ENCODE results near the gene COL4A2.

The COL4A2 gene

GRCh38 chr13:110283736-110284517, 23.2 kb upstream of the COL4A2 start:
- H3K4me3 ChIP-seq (ENCODE audit: low read depth in 1 of 2, low read length in 2 of 2): no peak overlapping the region
- H3K9me3 ChIP-seq (ENCODE audit: control insufficient read depth in 1 of 2, low read length in 2 of 2): no peaks in the 10 kb centered on the region
- H3K27me3 ChIP-seq (ENCODE audit: low read depth, low read length): no peaks in the 10 kb centered on the region
- H3K36me3 ChIP-seq (ENCODE audit: control insufficient read depth in 1 of 2, insufficient read depth in 2 of 2, low read length in 2 of 2): peaks cover 0 to 1% of the 10 kb centered on the region in 2 donors
- H3K4me1 ChIP-seq (ENCODE audit: control insufficient read depth in 1 of 2, insufficient read depth in 2 of 2, low read length in 2 of 2): peaks cover 3 to 69% of the 10 kb centered on the region in 2 donors
- H3K27ac ChIP-seq (ENCODE audit: low read length): no peak overlapping the region

GRCh38 chr13:110284779-110285484, 22.2 kb upstream of the COL4A2 start:
- Histone ChIP-seq H3K27me3 (ENCODE audit: low read depth, low read length) (no peaks in the 10 kb centered on the region), H3K4me1 (ENCODE audit: control insufficient read depth in 1 of 2, insufficient read depth in 2 of 2, low read length in 2 of 2) (peaks cover 3 to 61% of the 10 kb centered on the region in 2 donors), H3K27ac (ENCODE audit: low read length) (no peak overlapping the region), H3K36me3 (ENCODE audit: control insufficient read depth in 1 of 2, insufficient read depth in 2 of 2, low read length in 2 of 2) (peaks cover 0 to 4% of the 10 kb centered on the region in 2 donors), H3K9me3 (ENCODE audit: control insufficient read depth in 1 of 2, low read length in 2 of 2) (no peaks in the 10 kb centered on the region), H3K4me3 (ENCODE audit: low read depth in 1 of 2, low read length in 2 of 2) (no peak overlapping the region)

GRCh38 chr13:110285991-110286832, 20.9 kb upstream of the COL4A2 start:
- Histone ChIP-seq H3K27me3 (ENCODE audit: low read depth, low read length) (no peaks in the 10 kb centered on the region), H3K27ac (ENCODE audit: low read length) (no peak overlapping the region), H3K4me1 (ENCODE audit: control insufficient read depth in 1 of 2, insufficient read depth in 2 of 2, low read length in 2 of 2) (peaks cover 3 to 49% of the 10 kb centered on the region in 2 donors), H3K9me3 (ENCODE audit: control insufficient read depth in 1 of 2, low read length in 2 of 2) (no peaks in the 10 kb centered on the region), H3K4me3 (ENCODE audit: low read depth in 1 of 2, low read length in 2 of 2) (no peak overlapping the region), H3K36me3 (ENCODE audit: control insufficient read depth in 1 of 2, insufficient read depth in 2 of 2, low read length in 2 of 2) (peaks cover 0 to 4% of the 10 kb centered on the region in 2 donors)

- H3K9me3 ChIP-seq (ENCODE audit: control insufficient read depth in 1 of 2, low read length in 2 of 2): no peaks in the 10 kb centered on the region
- H3K4me1 ChIP-seq (ENCODE audit: control insufficient read depth in 1 of 2, insufficient read depth in 2 of 2, low read length in 2 of 2): peaks cover 3 to 53% of the 10 kb centered on the region in 2 donors
- H3K27ac ChIP-seq (ENCODE audit: low read length): no peak overlapping the region
- H3K27me3 ChIP-seq (ENCODE audit: low read depth, low read length): no peaks in the 10 kb centered on the region
- no peak overlapping the region for H3K4me3 ChIP-seq (ENCODE audit: low read depth in 1 of 2, low read length in 2 of 2)
- H3K36me3 ChIP-seq (ENCODE audit: control insufficient read depth in 1 of 2, insufficient read depth in 2 of 2, low read length in 2 of 2): peaks cover 0 to 4% of the 10 kb centered on the region in 2 donors
These were observed 20.0 kb upstream of the COL4A2 start for GRCh38 chr13:110286833-110287819.

- H3K4me1 ChIP-seq (ENCODE audit: control insufficient read depth in 1 of 2, insufficient read depth in 2 of 2, low read length in 2 of 2): peaks cover 3 to 46% of the 10 kb centered on the region in 2 donors
These were observed 17.9 kb upstream of the COL4A2 start for GRCh38 chr13:110289174-110289573.

GRCh38 chr13:110289661-110290060, 17.4 kb upstream of the COL4A2 start:
- H3K4me3 ChIP-seq (ENCODE audit: low read depth in 1 of 2, low read length in 2 of 2): no peak overlapping the region
- H3K27me3 ChIP-seq (ENCODE audit: low read depth, low read length): no peaks in the 10 kb centered on the region
- H3K9me3 ChIP-seq (ENCODE audit: control insufficient read depth in 1 of 2, low read length in 2 of 2): no peaks in the 10 kb centered on the region
- peaks cover 3 to 42% of the 10 kb centered on the region in 2 donors for H3K4me1 ChIP-seq (ENCODE audit: control insufficient read depth in 1 of 2, insufficient read depth in 2 of 2, low read length in 2 of 2)
- peaks cover 0 to 4% of the 10 kb centered on the region in 2 donors for H3K36me3 ChIP-seq (ENCODE audit: control insufficient read depth in 1 of 2, insufficient read depth in 2 of 2, low read length in 2 of 2)
- peak overlapping the region; percentile 65 for H3K27ac ChIP-seq (ENCODE audit: low read length)

More at GRCh38 chr13:110289174-110289573, 17.9 kb upstream of the COL4A2 start:
- H3K36me3 ChIP-seq (ENCODE audit: control insufficient read depth in 1 of 2, insufficient read depth in 2 of 2, low read length in 2 of 2): peaks cover 0 to 4% of the 10 kb centered on the region in 2 donors
- no peaks in the 10 kb centered on the region for H3K27me3 ChIP-seq (ENCODE audit: low read depth, low read length)
- H3K27ac ChIP-seq (ENCODE audit: low read length): no peak overlapping the region
- H3K4me3 ChIP-seq (ENCODE audit: low read depth in 1 of 2, low read length in 2 of 2): no peak overlapping the region
- no peaks in the 10 kb centered on the region for H3K9me3 ChIP-seq (ENCODE audit: control insufficient read depth in 1 of 2, low read length in 2 of 2)

- peaks cover 0 to 4% of the 10 kb centered on the region in 2 donors for H3K36me3 ChIP-seq (ENCODE audit: control insufficient read depth in 1 of 2, insufficient read depth in 2 of 2, low read length in 2 of 2)
- H3K27ac ChIP-seq (ENCODE audit: low read length): peak overlapping the region; percentile 65
- no peaks in the 10 kb centered on the region for H3K9me3 ChIP-seq (ENCODE audit: control insufficient read depth in 1 of 2, low read length in 2 of 2)
- H3K27me3 ChIP-seq (ENCODE audit: low read depth, low read length): no peaks in the 10 kb centered on the region
- peaks cover 3 to 40% of the 10 kb centered on the region in 2 donors for H3K4me1 ChIP-seq (ENCODE audit: control insufficient read depth in 1 of 2, insufficient read depth in 2 of 2, low read length in 2 of 2)
- H3K4me3 ChIP-seq (ENCODE audit: low read depth in 1 of 2, low read length in 2 of 2): no peak overlapping the region
These were observed 16.9 kb upstream of the COL4A2 start for GRCh38 chr13:110290153-110290552.

- peaks cover 3 to 35% of the 10 kb centered on the region in 2 donors for H3K4me1 ChIP-seq (ENCODE audit: control insufficient read depth in 1 of 2, insufficient read depth in 2 of 2, low read length in 2 of 2)
- H3K36me3 ChIP-seq (ENCODE audit: control insufficient read depth in 1 of 2, insufficient read depth in 2 of 2, low read length in 2 of 2): peaks cover 0 to 4% of the 10 kb centered on the region in 2 donors
- H3K27ac ChIP-seq (ENCODE audit: low read length): peak overlapping the region; percentile 65
These were observed 16.3 kb upstream of the COL4A2 start for GRCh38 chr13:110290826-110291225.

GRCh38 chr13:110291286-110291685, 15.8 kb upstream of the COL4A2 start:
- peaks cover 0 to 4% of the 10 kb centered on the region in 2 donors for H3K36me3 ChIP-seq (ENCODE audit: control insufficient read depth in 1 of 2, insufficient read depth in 2 of 2, low read length in 2 of 2)
- H3K4me3 ChIP-seq (ENCODE audit: low read depth in 1 of 2, low read length in 2 of 2): no peak overlapping the region
- H3K27ac ChIP-seq (ENCODE audit: low read length): no peak overlapping the region
- no peaks in the 10 kb centered on the region for H3K9me3 ChIP-seq (ENCODE audit: control insufficient read depth in 1 of 2, low read length in 2 of 2)
- peaks cover 3 to 30% of the 10 kb centered on the region in 2 donors for H3K4me1 ChIP-seq (ENCODE audit: control insufficient read depth in 1 of 2, insufficient read depth in 2 of 2, low read length in 2 of 2)
- no peaks in the 10 kb centered on the region for H3K27me3 ChIP-seq (ENCODE audit: low read depth, low read length)

More at GRCh38 chr13:110290826-110291225, 16.3 kb upstream of the COL4A2 start:
- Histone ChIP-seq H3K27me3 (ENCODE audit: low read depth, low read length) (no peaks in the 10 kb centered on the region), H3K4me3 (ENCODE audit: low read depth in 1 of 2, low read length in 2 of 2) (no peak overlapping the region), H3K9me3 (ENCODE audit: control insufficient read depth in 1 of 2, low read length in 2 of 2) (no peaks in the 10 kb centered on the region)

- H3K9me3 ChIP-seq (ENCODE audit: control insufficient read depth in 1 of 2, low read length in 2 of 2): no peaks in the 10 kb centered on the region
- H3K4me3 ChIP-seq (ENCODE audit: low read depth in 1 of 2, low read length in 2 of 2): no peak overlapping the region
- H3K36me3 ChIP-seq (ENCODE audit: control insufficient read depth in 1 of 2, insufficient read depth in 2 of 2, low read length in 2 of 2): peaks cover 0 to 4% of the 10 kb centered on the region in 2 donors
- H3K27me3 ChIP-seq (ENCODE audit: low read depth, low read length): no peaks in the 10 kb centered on the region
- no peak overlapping the region for H3K27ac ChIP-seq (ENCODE audit: low read length)
- H3K4me1 ChIP-seq (ENCODE audit: control insufficient read depth in 1 of 2, insufficient read depth in 2 of 2, low read length in 2 of 2): peaks cover 0 to 16% of the 10 kb centered on the region in 2 donors
These were observed 14.0 kb upstream of the COL4A2 start for GRCh38 chr13:110293037-110293436.
